ENCODE data around the gene TBC1D16. TPM values are rescaled to one million over a fixed set of nuclear protein-coding genes. Genes with fewer than 3 reads are reported as not detected.

The TBC1D16 gene
- total RNA-seq, 4 donors from 2014 or later, result 11.9 to 29.7 (median 22.2) TPM

- H3K4me1 ChIP-seq, result peaks cover 0 to 14% (median 0%) of the 10 kb centered on the region in 4 donors
- H3K9me3 ChIP-seq, result no peaks in the 10 kb centered on the region
- no peak overlapping the region for H3K4me3 ChIP-seq
- DNase-seq, result no peak
- TF ChIP-seq, protein P1, sequence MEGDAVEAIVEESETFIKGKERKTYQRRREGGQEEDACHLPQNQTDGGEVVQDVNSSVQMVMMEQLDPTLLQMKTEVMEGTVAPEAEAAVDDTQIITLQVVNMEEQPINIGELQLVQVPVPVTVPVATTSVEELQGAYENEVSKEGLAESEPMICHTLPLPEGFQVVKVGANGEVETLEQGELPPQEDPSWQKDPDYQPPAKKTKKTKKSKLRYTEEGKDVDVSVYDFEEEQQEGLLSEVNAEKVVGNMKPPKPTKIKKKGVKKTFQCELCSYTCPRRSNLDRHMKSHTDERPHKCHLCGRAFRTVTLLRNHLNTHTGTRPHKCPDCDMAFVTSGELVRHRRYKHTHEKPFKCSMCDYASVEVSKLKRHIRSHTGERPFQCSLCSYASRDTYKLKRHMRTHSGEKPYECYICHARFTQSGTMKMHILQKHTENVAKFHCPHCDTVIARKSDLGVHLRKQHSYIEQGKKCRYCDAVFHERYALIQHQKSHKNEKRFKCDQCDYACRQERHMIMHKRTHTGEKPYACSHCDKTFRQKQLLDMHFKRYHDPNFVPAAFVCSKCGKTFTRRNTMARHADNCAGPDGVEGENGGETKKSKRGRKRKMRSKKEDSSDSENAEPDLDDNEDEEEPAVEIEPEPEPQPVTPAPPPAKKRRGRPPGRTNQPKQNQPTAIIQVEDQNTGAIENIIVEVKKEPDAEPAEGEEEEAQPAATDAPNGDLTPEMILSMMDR (IDR thresholded peaks at IDR 0.05), result no peak
- no peak for TF ChIP-seq POLR2A (IDR thresholded peaks at IDR 0.05)
- H3K27me3 ChIP-seq, result no peaks in the 10 kb centered on the region
- H3K36me3 ChIP-seq, result no peaks in the 10 kb centered on the region
- no peak overlapping the region for H3K27ac ChIP-seq
Observed at GRCh38 chr17:80060644-80061043, 25.0 kb upstream of the TBC1D16 start.

GRCh38 chr17:80058311-80058955, 22.8 kb upstream of the TBC1D16 start:
- no peaks in the 10 kb centered on the region for H3K9me3 ChIP-seq
- DNase-seq, result no peak
- TF ChIP-seq, protein P1 (IDR thresholded peaks at IDR 0.05), result no peak
- TF ChIP-seq POLR2A (IDR thresholded peaks at IDR 0.05), result no peak
- H3K36me3 ChIP-seq, result no peaks in the 10 kb centered on the region
- no peaks in the 10 kb centered on the region for H3K27me3 ChIP-seq
- peaks cover 0 to 2% (median 0%) of the 10 kb centered on the region in 4 donors for H3K4me1 ChIP-seq
- H3K4me3 ChIP-seq, result no peak overlapping the region
- H3K27ac ChIP-seq, result no peak overlapping the region

GRCh38 chr17:80055597-80055996, 19.9 kb upstream of the TBC1D16 start:
- Histone ChIP-seq H3K27ac (no peak overlapping the region), H3K36me3 (no peaks in the 10 kb centered on the region), H3K27me3 (no peaks in the 10 kb centered on the region), H3K4me3 (no peak overlapping the region), H3K4me1 (no peaks in the 10 kb centered on the region), H3K9me3 (no peaks in the 10 kb centered on the region)
- TF ChIP-seq, protein P1 (IDR thresholded peaks at IDR 0.05), result no peak
- no peak for DNase-seq

DNA sequence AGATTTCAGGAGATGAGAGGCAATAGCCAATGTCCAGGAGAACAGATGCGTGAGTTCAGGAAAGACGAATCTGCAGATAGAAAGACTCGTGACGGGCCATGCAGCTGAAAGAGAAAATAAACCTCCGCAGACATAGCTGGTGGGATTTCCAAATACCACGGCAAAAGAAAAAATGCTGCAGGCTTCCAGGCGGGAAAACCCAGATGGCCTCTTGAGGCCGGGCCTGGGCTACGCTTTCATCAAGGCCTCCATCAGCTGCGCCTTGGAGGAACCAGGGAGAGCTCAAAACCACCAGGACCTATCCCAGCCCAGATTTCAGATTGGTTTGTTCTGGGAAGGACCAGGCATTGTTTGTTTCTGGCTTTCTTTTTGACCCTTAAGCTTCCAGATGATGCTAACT, 17.4 kb upstream of the TBC1D16 start:
- Histone ChIP-seq H3K36me3 (no peaks in the 10 kb centered on the region), H3K4me3 (no peak overlapping the region), H3K4me1 (no peaks in the 10 kb centered on the region), H3K9me3 (no peaks in the 10 kb centered on the region), H3K27me3 (no peaks in the 10 kb centered on the region), H3K27ac (peak overlapping the region in 3 of 4 donors; percentile 36 to 57 (median 43))
- DNase-seq, result no peak
- TF ChIP-seq POLR2A (IDR thresholded peaks at IDR 0.05), result no peak
- TF ChIP-seq, protein P1 (IDR thresholded peaks at IDR 0.05), result no peak

DNA sequence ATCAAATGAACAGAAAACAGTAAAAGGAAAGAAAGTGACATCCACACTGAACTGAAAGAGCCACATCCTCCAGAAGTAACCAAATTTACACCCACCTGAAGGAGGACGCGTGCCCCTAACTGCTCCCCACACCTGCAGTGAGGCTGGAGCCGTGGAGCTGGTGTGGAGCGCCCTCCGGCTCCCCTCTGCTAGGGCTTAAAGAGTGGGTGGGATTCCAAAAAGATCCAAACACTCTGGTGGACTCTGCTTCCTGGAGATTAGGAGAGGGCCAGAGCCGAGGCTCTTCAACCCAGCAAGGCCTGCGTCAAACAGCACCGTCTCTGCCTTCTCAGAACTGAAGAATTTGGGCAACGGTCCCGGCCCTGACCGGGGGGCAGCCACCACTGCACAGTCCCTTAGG, 16.0 kb upstream of the TBC1D16 start:
- no peaks in the 10 kb centered on the region for H3K9me3 ChIP-seq
- no peak overlapping the region for H3K4me3 ChIP-seq
- TF ChIP-seq POLR2A (IDR thresholded peaks at IDR 0.05), result no peak
- TF ChIP-seq, protein P1 (IDR thresholded peaks at IDR 0.05), result no peak
- H3K36me3 ChIP-seq, result no peaks in the 10 kb centered on the region
- no peaks in the 10 kb centered on the region for H3K27me3 ChIP-seq
- no peak for DNase-seq
- H3K27ac ChIP-seq, result no peak overlapping the region
- no peaks in the 10 kb centered on the region for H3K4me1 ChIP-seq

- no peak for DNase-seq
- Histone ChIP-seq H3K27ac (no peak overlapping the region), H3K36me3 (no peaks in the 10 kb centered on the region), H3K4me1 (no peaks in the 10 kb centered on the region), H3K4me3 (no peak overlapping the region), H3K27me3 (no peaks in the 10 kb centered on the region), H3K9me3 (no peaks in the 10 kb centered on the region)
- no peak for TF ChIP-seq POLR2A (IDR thresholded peaks at IDR 0.05)
- TF ChIP-seq, protein P1 (IDR thresholded peaks at IDR 0.05), result no peak
Observed at GRCh38 chr17:80050706-80051105, 15.0 kb upstream of the TBC1D16 start.

Data from Peyer's patch (tissue), 4 donors.